RWPE1 (cell line): ENCODE results near the gene FUBP1.
"Not testable (repeated sequence)": the region's sequence is repeated elsewhere in the genome, so short reads cannot be mapped to it uniquely, and the experiment has no call there.

Experiments
- CTCF ChIA-PET: fragments of 350-600 bp; sonication (Branson Sonifier 250); formaldehyde crosslinking; extraction: SDS; loops from one replicate; lab custom pipeline; 2021; lab: Yijun Ruan, JAX
- POLR2A ChIA-PET: fragments of 400-600 bp; formaldehyde crosslinking; extraction: SDS; loops from one replicate; lab custom pipeline; 2020; ENCODE audit warnings: antibody characterized with exemption; ENCODE audit not compliant: low non-redundant PET; lab: Yijun Ruan, JAX
- DNase-seq: peaks from one replicate; pipeline ENCODE4 v3.0.0; 2012; ENCODE audit warnings: low spot score
- H3K27ac ChIP-seq: fragments of 450-650 bp; 2 replicates; pipeline ENCODE4 v1.5.1; 2017
- TF ChIP-seq, protein P1 (sequence below): fragments of 450-650 bp; conservative IDR thresholded peaks from 2 replicates; pipeline ENCODE4 v1.5.1; 2017; ENCODE audit warnings: low read depth, mild to moderate bottlenecking

FUBP1 gene

DNA sequence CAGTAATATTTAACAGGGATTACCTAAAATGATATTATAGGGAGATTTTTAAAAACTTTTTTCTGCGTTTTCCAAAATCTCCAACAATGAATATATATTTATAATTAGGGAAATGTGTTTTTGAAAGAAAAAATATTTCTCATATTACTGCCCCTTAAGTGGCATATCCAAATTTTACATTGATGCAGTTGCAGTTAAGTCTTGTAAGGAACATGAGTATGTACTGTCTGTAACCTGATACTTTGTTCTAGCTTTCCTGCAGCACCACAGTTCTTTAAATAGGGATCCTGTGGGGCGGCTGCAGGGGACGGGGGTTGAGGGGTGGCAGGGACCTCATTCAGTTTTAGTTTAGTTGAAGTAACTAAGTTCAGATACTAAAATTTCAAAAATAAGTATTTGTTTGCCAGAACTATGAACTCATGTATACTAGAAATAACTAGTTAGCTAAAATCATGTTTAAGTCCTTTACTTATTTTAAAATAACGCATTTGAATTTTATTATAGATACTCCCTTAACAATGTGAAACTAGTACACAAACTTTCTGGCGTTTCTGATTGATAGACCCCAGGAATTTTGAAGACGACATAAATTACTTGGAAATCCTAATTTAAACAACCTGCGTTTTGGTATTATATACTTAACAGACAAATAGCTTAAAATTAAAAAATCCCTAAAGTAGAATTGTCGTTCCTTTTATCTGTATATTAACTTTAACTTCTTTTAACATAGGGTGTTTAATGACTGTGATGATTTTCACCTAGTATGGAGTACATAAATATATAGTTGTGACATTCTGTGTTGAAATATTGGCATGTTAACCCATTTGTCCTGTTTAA lies 25.2 kb upstream of the FUBP1 start:
- POLR2A ChIA-PET, result interaction anchor here (0.6 to 1.8 kb wide), 4 partner anchors 26 to 188 kb away, joined by 3 to 19 read pairs (median 4); no protein-coding TSS in a partner anchor
- H3K27ac ChIP-seq, result no peak overlapping the region
- CTCF ChIA-PET, result no interaction called here
- TF ChIP-seq, protein P1, sequence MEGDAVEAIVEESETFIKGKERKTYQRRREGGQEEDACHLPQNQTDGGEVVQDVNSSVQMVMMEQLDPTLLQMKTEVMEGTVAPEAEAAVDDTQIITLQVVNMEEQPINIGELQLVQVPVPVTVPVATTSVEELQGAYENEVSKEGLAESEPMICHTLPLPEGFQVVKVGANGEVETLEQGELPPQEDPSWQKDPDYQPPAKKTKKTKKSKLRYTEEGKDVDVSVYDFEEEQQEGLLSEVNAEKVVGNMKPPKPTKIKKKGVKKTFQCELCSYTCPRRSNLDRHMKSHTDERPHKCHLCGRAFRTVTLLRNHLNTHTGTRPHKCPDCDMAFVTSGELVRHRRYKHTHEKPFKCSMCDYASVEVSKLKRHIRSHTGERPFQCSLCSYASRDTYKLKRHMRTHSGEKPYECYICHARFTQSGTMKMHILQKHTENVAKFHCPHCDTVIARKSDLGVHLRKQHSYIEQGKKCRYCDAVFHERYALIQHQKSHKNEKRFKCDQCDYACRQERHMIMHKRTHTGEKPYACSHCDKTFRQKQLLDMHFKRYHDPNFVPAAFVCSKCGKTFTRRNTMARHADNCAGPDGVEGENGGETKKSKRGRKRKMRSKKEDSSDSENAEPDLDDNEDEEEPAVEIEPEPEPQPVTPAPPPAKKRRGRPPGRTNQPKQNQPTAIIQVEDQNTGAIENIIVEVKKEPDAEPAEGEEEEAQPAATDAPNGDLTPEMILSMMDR, result no peak
- peak; percentile 73 for DNase-seq

DNA sequence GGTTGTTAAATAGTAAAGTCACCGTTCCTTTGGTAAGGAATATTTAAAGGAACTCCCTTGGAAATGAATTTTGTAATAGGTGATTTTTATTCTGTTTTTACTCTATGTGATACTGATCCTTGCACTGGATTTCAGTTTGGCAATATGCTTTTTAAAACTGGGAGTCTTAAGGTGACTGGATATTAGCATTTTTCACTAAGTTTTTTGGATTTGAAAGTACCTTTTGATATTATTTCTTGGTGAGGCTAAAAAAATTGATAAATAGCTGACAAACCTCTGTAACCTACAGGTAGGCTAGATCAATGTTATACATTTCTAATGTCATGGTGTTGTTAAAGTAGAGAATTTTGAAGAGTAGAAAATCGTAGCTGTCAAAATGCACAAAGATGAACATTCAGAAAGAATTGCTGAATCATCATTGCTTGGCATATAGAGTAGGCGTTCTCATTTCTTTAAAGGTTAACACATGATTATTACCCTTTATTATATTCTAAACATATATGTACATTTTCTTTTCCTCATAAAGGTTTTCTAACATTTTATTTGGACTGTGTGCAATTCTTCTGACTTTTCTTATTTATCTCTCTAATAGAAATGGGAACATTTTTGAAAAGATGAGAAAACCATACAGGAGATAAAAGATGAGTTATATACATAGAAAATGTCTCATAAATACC lies 24.3 kb upstream of the FUBP1 start:
- CTCF ChIA-PET, result no interaction called here
- POLR2A ChIA-PET, result no interaction called here
- H3K27ac ChIP-seq, result no peak overlapping the region
- no peak for DNase-seq
- TF ChIP-seq, protein P1, result no peak

DNA sequence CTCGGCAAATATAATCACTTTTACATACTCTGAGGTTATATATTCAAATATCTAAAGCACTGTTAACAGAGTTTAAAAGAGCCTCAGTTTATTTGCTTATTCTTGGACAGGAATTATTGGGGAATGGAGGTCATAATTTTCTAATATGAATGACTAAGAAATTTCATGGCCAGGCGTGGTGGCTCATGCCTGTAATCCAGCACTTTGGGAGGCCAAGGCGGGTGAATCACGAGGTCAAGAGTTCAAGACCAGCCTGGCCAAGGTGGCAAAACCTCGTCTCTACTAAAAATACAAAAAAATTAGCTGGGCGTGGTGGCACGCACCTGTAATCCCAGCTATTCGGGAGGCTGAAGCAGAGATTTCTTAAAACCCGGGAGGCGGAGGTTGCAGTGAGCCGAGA lies 21.7 kb upstream of the FUBP1 start:
- peak overlapping the region; percentile 5; the same call in 1 of the 2 replicates for H3K27ac ChIP-seq
- DNase-seq, CTCF ChIA-PET, POLR2A ChIA-PET: not testable (repeated sequence)

DNA sequence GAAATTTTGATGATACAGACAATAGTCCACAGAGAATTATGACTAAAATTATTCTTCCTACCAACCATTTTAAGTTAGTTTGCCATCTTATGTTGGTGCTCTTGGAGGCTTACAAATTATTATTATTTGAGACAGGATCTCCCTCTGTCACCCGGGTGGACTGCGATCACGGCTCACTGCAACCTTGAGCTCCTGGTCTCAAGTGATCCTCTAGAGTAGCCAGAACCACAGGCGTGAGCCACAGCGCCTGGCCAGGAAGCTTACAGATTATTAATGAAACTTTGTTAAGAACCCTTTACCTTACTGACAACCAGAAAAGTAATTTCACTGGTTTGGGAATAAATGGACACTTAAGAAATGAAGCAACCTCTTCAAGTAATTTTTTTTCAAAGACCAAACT lies 17.9 kb upstream of the FUBP1 start:
- no peak overlapping the region for H3K27ac ChIP-seq
- CTCF ChIA-PET, result interaction anchor here (0.6 to 0.7 kb wide), 2 partner anchors 328 to 457 kb away, joined by 3 to 5 read pairs; no protein-coding TSS in a partner anchor
- DNase-seq, result no peak
- TF ChIP-seq, protein P1, result no peak
- POLR2A ChIA-PET, result no interaction called here

DNA sequence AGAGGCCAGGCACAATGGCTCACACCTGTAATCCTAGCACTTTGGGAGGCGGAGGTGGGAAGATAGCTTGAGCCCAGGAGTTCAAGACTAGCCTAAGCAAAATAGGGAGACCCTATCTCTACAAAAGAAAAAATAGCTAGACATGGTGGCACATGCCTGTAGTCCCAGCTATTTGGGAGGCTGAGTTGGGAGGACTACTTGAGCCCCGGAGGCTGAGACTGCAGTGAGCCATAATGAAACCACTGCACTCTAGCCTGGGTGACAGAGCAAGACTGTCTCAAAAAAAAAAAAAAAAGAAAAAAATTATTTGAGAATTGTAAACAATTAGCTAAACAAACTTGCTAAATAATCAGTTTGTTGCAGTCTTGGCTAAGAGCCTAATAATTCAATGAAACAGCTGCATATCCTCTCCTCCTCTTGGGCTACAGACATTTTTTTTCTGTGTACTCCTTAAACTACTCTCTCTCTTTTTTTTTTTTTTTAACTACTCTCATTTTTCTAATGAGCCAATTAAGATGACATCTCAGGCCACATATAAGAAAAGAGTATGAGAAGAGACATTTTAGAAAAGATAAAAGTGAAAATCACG lies 15.3 kb upstream of the FUBP1 start:
- CTCF ChIA-PET, result interaction anchor here (0.6 to 0.7 kb wide), 2 partner anchors 114 to 619 kb away, joined by 3 read pairs; no protein-coding TSS in a partner anchor
- POLR2A ChIA-PET, result no interaction called here

DNA sequence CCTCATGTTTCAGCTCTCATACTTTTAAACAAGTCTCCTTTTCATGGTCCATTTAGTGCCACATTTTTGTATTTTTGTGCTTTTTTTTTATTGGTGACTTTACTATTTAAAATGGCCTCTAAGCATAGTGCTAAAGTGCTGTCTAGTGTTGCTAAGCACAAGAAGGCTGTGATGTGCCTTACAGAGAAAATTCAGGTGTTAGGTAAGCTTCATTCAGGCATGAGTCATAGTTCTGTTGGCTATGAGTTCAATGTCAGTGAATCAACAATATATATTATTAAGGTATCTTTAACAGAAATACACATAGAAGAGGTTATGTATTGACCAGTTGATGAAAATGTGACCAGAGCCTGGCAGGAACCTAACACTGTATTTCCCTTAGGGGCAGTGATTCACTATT lies 12.8 kb upstream of the FUBP1 start:
- POLR2A ChIA-PET, result interaction anchor here (1.0 kb wide), 1 partner anchor 14 kb away, joined by 4 read pairs; no protein-coding TSS in a partner anchor
- H3K27ac ChIP-seq, result no peak overlapping the region
- TF ChIP-seq, protein P1, result no peak
- DNase-seq, result no peak
- CTCF ChIA-PET, result interaction anchor here (0.5 to 1.1 kb wide), 3 partner anchors 9 to 1695 kb away, joined by 3 to 4 read pairs (median 3); no protein-coding TSS in a partner anchor

More for the DNA sequence above, 15.3 kb upstream of the FUBP1 start:
- DNase-seq, result no peak
- TF ChIP-seq, protein P1, result no peak
- no peak overlapping the region for H3K27ac ChIP-seq
